GM18505 (cell line): ENCODE measurements around the gene TIMM10B.

Experiments used
- ATAC-seq: cut with Tn5 transposase; IDR thresholded peaks from one replicate; pipeline ENCODE4 v1.9.1; 2021; ENCODE audit not compliant: unreplicated experiment
- POLR2A ChIP-seq: IDR thresholded peaks from 4 replicates; pipeline ENCODE4 v1.6.1; 2011; ENCODE audit warnings: borderline replicate concordance; ENCODE audit not compliant: insufficient read depth, insufficient read length; ENCODE audit errors: extremely low read depth

Gene TIMM10B

DNA sequence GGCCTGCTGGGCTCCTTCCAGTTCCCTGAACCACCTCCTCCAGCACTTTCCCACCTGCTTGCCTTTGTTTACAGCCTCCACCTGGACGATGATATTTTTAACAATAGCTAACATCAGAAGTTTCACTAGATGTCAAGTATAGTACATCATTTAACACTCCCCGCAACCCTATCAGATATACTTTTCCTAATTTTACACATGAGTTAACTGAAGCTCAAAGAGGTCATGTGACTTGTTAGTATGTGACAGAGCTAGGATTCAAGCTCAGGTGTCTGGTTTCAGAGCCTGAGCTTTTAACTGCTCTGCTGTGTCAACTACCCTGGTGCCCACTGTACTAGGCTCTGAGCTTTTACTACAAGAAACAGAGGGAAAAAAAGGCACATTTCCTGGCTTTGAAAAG lies 26.2 kb upstream of the TIMM10B start:
- no peak for ATAC-seq
- no peak for TF ChIP-seq POLR2A

DNA sequence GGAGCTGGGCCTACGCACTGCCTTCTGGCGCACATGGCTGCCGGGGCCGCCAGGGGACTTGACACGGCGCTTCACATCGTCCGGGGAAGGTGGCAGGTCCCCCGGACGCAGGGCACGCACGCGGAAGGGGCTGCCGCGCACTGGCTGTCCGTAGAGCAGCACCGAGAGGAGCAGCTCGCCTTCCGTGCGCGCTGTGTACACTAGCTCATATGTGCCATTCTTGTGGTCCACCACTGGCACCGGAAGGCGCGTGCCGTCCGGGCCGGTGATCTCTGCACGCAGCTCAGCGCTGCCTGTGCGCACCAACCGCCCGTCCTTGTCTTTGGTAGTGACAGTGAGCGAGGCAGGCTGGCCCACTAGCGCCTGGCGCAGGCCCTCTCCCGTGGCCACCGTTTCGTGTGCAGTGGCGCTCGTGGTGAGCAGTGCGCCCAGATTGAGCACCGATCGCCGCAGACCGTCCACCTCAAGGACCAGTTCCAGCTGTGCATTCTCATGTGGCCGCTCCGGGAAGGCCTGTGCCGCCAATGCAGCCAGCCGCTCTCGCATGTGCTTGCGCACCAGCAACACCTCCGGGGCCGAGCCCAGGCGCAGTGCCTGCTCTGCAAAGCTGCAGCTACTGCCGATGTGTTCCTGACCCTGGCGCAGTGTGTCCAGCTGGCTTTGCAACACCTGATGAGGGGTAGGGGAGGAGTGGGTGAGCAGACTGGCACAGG lies 24.8 kb upstream of the TIMM10B start:
- no peak for TF ChIP-seq POLR2A
- no peak for ATAC-seq

DNA sequence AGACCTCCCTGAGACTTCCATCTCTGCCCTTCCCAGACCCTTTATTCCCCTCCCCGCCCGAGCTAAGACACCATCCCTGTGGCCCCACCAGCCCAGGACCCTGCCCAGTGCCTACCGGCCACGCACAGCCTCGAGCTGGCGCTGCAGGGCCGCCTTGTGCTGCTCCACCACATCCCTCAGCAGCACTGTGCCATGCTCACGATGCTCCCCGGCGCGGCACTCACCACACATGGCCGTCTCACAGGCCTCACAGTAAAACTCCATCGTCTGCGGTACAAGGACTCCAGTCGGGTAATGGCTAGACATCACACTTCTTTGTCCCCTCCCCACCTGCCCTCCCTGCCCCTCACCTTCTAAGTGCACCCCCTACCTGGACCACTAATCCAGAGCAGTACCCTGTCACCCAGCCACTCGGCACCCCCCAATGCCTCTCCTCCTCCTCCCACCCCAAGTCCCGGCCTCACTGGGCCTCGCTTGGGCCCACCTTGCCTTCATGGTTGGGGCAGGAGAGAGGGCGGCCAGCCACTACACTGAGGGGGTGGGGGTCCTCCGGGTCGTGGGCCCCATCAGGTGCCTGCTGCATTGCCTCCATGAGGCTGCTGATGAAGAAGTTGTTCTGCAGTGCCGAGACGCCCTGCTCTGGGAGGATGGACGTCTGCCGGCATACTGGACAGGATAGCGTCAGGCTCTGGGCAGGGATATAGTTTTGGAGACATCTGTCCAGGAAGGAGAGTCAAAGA lies 23.6 kb upstream of the TIMM10B start:
- TF ChIP-seq POLR2A = no peak
- ATAC-seq = no peak

GRCh38 chr11:6458352-6459098 lies 22.8 kb upstream of the TIMM10B start:
- no peak for ATAC-seq
- TF ChIP-seq POLR2A = no peak

DNA sequence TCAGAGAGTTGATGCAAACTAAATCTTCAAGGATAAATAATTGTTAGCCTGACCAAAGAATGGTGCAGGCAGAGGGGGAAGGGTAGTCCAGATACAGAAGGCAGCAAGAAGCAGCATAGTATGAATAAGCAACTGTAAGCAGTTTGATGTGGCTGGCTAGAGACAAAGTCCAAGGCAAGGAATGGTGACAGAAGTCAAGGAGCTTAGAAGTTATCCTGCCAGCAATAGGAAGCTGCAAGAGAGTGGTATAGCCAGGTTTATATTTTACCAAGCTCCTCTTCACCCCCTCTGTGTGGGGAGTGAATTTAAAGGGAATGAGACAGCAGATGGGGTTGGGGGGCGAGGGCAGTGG lies 22.2 kb upstream of the TIMM10B start:
- ATAC-seq = no peak
- TF ChIP-seq POLR2A = no peak

DNA sequence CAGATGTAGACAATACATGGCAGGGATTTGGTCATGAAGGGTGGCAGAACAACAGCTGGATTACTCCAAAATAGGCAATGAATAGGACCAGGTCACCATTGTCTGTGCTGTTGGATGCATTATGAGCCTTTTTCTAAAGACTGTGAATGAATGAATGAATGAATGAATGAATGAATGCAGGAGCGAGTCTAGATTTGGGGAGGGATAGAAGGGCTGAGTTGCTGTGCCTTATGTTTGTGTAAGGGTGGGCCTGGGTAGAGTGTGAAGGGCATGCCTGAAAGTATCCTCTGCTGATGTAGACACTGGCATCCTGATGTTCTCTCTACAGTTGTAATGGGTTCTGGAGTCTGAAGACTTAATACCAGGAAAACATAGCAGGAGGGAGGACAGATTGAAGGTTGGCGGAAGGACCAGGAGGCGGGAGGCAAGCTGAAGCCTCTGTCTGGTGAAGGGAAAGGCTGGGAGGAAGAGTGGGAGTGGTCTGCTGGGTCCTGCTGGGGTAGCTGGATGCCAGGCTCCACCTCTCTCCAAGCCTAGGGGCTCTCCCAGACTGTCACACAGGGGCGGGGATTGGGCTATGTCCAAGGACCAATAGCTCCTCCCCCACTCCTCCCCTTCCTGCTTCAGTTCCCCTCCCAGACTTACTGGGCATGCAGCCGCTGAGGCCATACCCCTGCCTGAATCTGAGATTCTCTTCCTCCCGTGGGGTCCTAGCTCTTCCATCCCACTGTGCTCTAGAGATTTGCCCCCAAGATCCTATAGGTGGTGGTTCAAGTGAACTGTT lies 12.4 kb upstream of the TIMM10B start:
- peak; percentile 65 for ATAC-seq
- TF ChIP-seq POLR2A = no peak

- ATAC-seq = no peak
- TF ChIP-seq POLR2A = no peak
These were observed 11.7 kb upstream of the TIMM10B start for GRCh38 chr11:6469599-6469998.

DNA sequence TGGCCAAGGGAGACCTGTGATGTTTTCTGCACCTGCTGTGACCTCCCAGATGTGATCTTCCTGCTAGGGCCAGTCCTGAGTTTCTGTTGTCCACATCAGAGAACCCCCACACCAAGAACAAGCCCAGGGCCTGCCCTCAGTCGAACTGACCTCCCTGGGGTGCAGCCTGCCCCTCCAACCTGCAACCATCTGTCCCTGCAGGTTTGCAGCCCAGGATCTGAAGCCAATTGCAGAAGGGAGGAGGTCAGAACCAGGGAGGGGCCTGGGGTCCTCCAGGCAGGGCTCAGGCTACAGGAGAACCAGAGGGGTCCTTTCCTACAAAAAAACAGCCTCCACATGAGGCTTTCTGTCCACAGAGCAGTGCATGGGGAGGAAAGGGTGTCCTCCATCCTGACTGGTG lies 8.4 kb upstream of the TIMM10B start:
- no peak for TF ChIP-seq POLR2A
- no peak for ATAC-seq

- peak; percentile 54 for TF ChIP-seq POLR2A
- peak; percentile 72 for ATAC-seq
These were observed 7.6 kb upstream of the TIMM10B start, which contains the start of gene TRIM3 for GRCh38 chr11:6473451-6474412. TRIM3 (minus strand) TSS chr11:6473941; CDS start chr11:6465695, 8,246 bp downstream.

- TF ChIP-seq POLR2A = no peak
- no peak for ATAC-seq
These were observed 6.9 kb upstream of the TIMM10B start for GRCh38 chr11:6474413-6474792.

DNA sequence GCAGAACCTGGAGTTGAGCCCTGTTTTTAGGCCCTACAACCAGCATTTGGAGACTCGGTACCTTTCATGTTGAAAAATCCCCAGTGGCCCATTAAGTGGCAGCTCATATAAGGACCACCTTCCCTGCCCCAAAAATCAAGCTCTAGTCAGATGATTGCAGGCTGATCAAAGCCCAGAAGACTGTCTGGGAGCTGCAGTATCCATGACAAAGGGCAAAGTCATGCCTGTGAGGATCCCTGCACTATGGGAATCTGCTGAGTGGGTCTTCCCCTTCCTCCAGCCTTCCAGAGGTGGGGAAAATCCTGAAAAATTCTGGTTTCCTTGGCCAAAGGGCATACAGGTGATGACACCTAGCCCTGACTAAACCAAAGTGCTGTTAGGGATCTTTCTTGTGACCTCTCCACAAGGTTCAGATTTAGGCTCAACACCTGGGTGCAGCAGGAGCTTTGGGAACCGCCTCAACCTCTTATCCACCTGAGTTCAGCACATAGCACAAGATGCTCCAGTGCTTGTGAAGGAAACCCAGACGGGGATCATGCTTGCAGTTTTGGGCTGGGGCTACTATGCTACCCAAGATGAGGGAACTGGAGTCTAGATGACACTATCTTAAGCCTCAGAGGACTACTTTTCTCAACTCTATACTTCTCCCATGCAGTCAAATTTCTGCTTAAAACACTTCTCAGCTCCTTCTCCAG lies 6.3 kb upstream of the TIMM10B start:
- no peak for TF ChIP-seq POLR2A
- ATAC-seq = no peak
